Umbilical cord (tissue), 2 donors: ENCODE measurements around the gene EXD1. TPM values are rescaled to one million over a fixed set of nuclear protein-coding genes. Genes with fewer than 3 reads are reported as not detected.

Experiments used
- DNase-seq: peaks from one replicate; pipeline ENCODE4 v3.0.0-alpha.2; 2015; ENCODE audit warnings: low spot score
- total RNA-seq: library from RNA; depleted of rRNA; stranded (reverse); fragments of >200 nt; gene quantifications from one replicate; pipeline ENCODE4 v1.2.3, GENCODE V29; 2014; ENCODE audit warnings: low replicate concordance; ENCODE audit not compliant: insufficient read depth

EXD1 gene
- total RNA-seq, 1 donor from 2014 or later, result 1.4 TPM

- no peak for DNase-seq
Measured at GRCh38 chr15:41231422-41232226, 1.1 kb upstream of the EXD1 start.

- DNase-seq, result no peak
Measured at GRCh38 chr15:41230345-41230649, 260 bp downstream of the EXD1 start.

- DNase-seq, result no peak
Measured at GRCh38 chr15:41219381-41219780, 11.2 kb downstream of the EXD1 start.

DNA sequence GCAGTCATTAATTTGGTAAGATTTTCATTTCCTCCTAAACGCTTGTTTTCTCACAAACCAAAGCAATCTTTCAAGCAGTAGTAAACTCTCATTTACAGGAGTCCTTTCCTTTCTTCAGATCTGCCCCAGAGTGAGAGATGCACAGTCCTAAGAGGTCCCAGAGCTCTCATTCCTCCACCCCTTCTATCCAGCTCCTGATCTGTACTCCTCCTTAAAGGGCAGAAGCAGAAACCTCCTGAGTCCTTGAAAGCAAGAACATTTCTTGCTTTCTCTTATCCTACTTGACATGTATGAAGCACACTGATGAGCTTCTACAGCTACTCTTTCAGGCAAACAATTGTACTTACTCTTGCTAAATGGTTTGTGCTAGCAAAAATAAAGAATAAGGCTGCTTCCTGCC lies 11.7 kb downstream of the EXD1 start:
- DNase-seq, result no peak

GRCh38 chr15:41215708-41216107 lies 14.8 kb downstream of the EXD1 start:
- DNase-seq, result no peak

GRCh38 chr15:41207687-41208448 lies 22.7 kb downstream of the EXD1 start:
- DNase-seq, result no peak

GRCh38 chr15:41205315-41205714 lies 25.2 kb downstream of the EXD1 start:
- DNase-seq, result no peak

- DNase-seq, result no peak
Measured at GRCh38 chr15:41203395-41203794, 27.2 kb downstream of the EXD1 start.

GRCh38 chr15:41199470-41199869 lies 31.1 kb downstream of the EXD1 start:
- no peak for DNase-seq

DNA sequence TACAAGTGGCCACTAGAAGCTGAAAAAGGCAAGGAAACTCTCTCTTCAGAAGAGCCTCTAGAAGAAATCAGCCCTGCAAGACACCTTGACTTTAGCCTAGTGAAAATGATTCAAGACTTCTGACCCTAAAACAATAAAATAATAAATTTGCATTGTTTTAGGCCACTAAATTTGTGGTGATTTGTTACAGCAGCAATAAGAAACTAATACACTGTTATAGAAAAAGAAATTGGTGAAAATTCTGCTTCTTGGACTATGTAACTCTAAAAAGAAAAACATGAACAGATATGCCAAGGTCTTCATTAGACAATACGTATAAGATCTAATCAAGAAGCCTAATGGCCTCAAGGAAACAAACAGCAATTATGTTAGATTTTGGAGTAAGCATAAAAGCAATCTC lies 36.1 kb downstream of the EXD1 start:
- no peak for DNase-seq

GRCh38 chr15:41183581-41183980 lies 47.0 kb downstream of the EXD1 start:
- no peak for DNase-seq

DNA sequence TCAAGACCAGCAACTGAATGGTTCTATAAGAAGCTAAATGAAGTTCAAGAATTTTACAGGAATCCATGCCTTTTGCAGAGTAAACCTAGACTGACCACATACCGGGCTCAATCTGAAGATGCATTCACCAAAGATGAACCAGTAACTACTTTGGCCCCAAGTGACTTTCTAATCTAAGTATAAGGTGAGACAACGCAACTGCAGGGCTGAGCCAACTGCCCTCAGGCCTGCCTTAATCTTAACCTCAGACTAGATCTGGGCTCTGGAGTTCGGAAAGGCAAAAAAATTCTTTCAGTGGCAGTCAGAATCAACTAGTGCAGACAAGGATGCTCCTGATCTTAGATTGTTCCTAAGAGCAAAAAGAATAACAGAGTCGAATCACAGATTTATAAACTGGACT lies 48.3 kb downstream of the EXD1 start:
- no peak for DNase-seq

DNA sequence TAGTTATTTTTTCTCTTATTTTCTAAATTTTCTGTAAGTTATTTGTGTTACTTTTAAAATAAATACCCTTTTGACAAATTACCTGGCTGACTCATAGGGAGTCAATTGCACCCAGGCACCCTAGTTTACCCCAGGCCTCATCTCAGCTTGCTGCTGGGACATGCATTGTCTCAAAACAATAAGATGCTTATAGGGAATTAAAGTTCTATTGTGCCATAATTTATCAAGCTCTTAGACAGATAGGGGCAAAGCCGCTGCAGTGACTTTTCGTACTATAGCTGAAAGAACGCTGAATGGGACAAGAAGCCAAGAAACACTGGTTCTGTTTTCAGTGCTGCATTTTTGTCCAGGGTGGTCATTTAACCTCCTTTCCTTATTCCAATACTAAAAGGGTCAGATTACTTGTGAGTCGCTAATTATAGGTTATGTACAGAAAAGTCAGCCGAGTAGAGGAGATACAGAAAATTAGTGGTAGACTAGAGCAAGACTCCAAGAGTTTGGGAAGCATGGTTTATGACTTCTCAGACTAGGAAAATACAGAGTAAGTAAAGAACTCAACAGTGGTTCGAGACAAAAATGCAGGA lies 50.3 kb downstream of the EXD1 start:
- no peak for DNase-seq

- DNase-seq, result no peak
Measured at GRCh38 chr15:41169781-41170180, 60.8 kb downstream of the EXD1 start.

- DNase-seq, result no peak
Measured at GRCh38 chr15:41169086-41169485, 61.5 kb downstream of the EXD1 start.

GRCh38 chr15:41161736-41162135 lies 68.8 kb downstream of the EXD1 start:
- no peak for DNase-seq

DNA sequence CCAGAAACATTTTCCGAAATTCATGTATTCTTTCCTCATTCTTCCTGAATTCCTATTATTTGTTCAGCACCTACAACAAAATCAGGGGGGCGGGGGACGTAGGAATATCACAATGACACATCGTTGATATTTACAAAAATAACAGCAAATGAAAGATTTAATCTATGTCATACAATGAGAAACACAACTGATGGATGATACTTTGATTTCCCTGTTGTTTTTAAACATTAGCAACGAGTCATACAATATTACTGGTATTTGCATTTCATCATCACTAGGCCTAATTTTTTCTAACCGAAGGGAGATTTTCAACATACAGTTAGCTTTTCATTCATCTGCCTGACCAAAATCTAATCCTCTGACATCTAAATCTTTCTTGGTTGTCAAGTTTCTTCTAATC lies 69.2 kb downstream of the EXD1 start:
- DNase-seq, result no peak

DNA sequence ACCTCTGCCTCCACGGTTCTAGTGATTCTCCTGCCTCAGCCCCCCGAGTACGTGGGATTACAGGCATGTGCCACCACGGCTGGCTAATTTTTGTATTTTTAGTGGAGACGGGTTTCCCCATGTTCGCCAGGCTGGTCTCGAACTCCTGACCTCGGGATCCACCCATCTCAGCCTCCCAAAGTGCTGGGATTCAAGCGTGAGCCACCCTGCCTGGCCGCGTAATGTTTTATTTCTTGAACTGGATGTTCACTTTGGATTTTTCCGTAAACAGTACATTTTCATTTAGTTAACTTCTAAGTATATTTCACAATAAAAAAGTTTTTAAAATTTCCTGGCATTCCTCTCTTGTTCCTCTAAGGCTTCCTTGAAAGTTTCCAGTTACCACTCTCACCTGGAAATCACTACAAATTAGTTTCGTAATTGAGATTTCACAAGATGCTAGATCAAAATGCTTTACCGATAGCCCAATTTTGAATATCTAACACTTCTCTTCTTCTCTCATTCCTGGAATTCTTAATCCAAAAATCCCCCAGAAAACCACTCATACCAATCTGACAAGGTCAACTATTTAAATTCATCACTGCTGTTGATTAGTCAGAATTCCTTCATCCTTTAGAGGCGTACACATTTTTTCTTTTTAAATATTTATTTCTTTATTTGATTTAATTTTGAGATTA lies 69.8 kb downstream of the EXD1 start:
- no peak for DNase-seq

DNA sequence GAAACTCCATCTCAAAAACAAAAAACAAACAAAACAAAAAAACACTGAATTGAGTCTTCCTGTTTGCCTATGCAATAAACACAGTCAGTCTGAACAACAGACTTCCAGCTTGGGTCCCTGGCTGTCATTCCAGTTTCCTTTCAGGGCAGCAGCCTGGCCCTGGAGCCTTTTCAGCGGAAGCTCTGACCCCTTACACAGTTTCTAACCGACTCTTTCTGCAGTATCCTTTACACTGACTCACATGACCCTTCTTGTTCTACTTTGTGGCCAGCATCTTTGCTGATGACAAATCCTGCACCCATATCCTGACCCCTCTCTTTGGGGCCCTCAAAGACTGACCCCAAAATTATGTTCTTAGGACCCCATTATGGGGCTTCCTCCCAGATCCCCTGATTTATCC lies 76.1 kb downstream of the EXD1 start:
- no peak for DNase-seq

- no peak for DNase-seq
Measured at GRCh38 chr15:41153733-41154132, 76.8 kb downstream of the EXD1 start.

GRCh38 chr15:41151451-41152005 lies 79.0 kb downstream of the EXD1 start:
- DNase-seq, result no peak

DNA sequence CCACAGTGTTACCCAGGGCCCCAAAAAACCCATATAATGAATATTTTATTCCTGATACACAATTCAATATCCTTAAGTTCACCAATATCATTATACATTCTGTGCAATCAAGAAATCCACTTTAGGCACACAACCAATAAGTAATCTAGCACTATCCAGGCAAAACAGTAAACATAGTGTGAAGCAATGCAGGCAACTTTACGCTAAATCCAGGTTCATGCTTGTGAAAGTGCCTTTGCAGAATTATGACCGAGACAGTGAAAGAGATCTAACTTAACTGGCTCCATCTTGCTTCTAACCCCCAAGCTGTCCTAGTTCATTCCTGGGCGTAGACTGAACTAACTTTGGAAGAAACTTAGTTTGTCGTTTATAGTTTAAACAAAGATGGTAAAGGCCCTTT lies 80.3 kb downstream of the EXD1 start:
- no peak for DNase-seq
